WERI-Rb-1 (cell line): ENCODE data around the gene MED31.

Experiments
- DNase-seq: peaks from one replicate; pipeline ENCODE4 v3.0.0-alpha.2; 2020
- H3K27ac ChIP-seq: fragments of 250-450 bp; sonication (Bioruptor Pico); 2 replicates; pipeline ENCODE4 v1.5.1; 2020; ENCODE audit warnings: mild to moderate bottlenecking, moderate library complexity
- H3K27me3 ChIP-seq: fragments of 250-450 bp; sonication (Bioruptor Pico); 2 replicates; pipeline ENCODE4 v1.5.1; 2021; ENCODE audit warnings: mild to moderate bottlenecking, low read depth, moderate library complexity; ENCODE audit not compliant: insufficient read depth, severe bottlenecking
- H3K36me3 ChIP-seq: fragments of 250-450 bp; sonication (Bioruptor Pico); 2 replicates; pipeline ENCODE4 v1.5.1; 2020; ENCODE audit warnings: mild to moderate bottlenecking, moderate library complexity
- H3K4me3 ChIP-seq: 2 replicates; pipeline ENCODE4 v1.5.1; 2011; ENCODE audit warnings: low read depth, mild to moderate bottlenecking, control low read depth, low read length
- H3K9me3 ChIP-seq: fragments of 250-450 bp; sonication (Bioruptor Pico); 2 replicates; pipeline ENCODE4 v1.5.1; 2021; ENCODE audit warnings: mild to moderate bottlenecking, moderate library complexity; ENCODE audit not compliant: severe bottlenecking
- TF ChIP-seq, protein P1 (sequence below): IDR thresholded peaks from 2 replicates; pipeline ENCODE4 v1.5.1; 2011; ENCODE audit warnings: low read depth, mild to moderate bottlenecking, control low read depth, inconsistent platforms, low read length

MED31 gene

DNA sequence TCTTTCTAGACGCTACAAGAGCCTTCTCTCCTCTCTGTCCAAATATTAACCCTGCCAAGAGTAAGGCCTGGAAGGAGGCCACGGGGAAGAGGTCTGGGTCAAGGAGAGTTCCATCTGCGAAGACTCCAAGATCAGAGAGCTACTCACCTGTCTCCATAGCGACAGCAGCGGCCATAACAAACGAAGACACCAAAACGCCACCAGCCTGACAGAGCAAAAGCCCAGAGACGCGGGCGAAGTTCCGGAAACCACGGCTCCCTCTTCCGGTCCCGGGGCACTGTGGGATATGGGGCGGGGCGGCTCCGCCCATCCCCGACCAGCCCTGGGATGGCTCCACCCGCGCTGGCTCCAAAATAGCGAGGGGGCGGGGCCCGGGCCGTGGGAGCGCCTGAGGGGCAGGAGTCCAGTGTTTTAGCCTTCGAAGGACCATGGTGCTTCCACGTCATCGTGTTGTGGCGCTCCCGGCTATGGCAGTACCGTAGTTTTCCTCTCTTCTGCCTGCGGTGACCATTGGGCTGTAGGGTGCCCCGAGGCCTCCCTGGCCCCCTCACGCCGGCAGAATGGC, at the start of gene MED31, which contains the start of gene C17orf100:
Gene MED31, minus strand, starts transcription at position 252 of the 565 bp plus-strand sequence. Its CDS starts 77 bp downstream, at position 175.
Gene C17orf100, plus strand, starts transcription at position 409 of the 565 bp plus-strand sequence. Its CDS starts 152 bp downstream, at position 561.
- Histone ChIP-seq H3K27ac (peak within 1 kb of the TSS; percentile 89), H3K4me3 (peak within 1 kb of the TSS; percentile 86), H3K9me3 (peaks cover 3% of the 10 kb centered on the region), H3K36me3 (peaks cover 20% of the 10 kb centered on the region), H3K27me3 (no peaks in the 10 kb centered on the region)
- peak; percentile 93 for DNase-seq
- TF ChIP-seq, protein P1, sequence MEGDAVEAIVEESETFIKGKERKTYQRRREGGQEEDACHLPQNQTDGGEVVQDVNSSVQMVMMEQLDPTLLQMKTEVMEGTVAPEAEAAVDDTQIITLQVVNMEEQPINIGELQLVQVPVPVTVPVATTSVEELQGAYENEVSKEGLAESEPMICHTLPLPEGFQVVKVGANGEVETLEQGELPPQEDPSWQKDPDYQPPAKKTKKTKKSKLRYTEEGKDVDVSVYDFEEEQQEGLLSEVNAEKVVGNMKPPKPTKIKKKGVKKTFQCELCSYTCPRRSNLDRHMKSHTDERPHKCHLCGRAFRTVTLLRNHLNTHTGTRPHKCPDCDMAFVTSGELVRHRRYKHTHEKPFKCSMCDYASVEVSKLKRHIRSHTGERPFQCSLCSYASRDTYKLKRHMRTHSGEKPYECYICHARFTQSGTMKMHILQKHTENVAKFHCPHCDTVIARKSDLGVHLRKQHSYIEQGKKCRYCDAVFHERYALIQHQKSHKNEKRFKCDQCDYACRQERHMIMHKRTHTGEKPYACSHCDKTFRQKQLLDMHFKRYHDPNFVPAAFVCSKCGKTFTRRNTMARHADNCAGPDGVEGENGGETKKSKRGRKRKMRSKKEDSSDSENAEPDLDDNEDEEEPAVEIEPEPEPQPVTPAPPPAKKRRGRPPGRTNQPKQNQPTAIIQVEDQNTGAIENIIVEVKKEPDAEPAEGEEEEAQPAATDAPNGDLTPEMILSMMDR, result no peak

DNA sequence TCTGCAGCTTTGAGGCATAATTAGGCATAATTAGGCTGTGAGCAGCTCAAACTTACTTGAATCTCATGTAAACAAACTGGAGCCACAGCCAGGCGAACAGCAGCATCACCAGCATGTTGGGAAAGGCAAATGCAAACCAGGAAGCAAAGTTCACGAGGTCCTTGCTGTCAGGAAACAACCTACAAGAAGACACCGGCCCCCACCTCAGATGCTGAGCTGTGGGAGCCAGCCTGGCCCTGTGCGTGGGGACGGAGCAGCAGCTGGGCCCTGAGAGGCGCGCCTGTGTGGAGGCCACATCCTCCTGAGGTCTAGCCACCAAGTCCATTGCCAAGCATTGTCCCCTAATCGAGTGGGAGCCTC, 49.5 kb upstream of the MED31 start:
- no peak for DNase-seq
- TF ChIP-seq, protein P1, result no peak
- no peaks in the 10 kb centered on the region for H3K36me3 ChIP-seq
- H3K9me3 ChIP-seq, result no peaks in the 10 kb centered on the region
- H3K27me3 ChIP-seq, result peaks cover 17% of the 10 kb centered on the region
- H3K27ac ChIP-seq, result no peak overlapping the region
- no peak overlapping the region for H3K4me3 ChIP-seq

DNA sequence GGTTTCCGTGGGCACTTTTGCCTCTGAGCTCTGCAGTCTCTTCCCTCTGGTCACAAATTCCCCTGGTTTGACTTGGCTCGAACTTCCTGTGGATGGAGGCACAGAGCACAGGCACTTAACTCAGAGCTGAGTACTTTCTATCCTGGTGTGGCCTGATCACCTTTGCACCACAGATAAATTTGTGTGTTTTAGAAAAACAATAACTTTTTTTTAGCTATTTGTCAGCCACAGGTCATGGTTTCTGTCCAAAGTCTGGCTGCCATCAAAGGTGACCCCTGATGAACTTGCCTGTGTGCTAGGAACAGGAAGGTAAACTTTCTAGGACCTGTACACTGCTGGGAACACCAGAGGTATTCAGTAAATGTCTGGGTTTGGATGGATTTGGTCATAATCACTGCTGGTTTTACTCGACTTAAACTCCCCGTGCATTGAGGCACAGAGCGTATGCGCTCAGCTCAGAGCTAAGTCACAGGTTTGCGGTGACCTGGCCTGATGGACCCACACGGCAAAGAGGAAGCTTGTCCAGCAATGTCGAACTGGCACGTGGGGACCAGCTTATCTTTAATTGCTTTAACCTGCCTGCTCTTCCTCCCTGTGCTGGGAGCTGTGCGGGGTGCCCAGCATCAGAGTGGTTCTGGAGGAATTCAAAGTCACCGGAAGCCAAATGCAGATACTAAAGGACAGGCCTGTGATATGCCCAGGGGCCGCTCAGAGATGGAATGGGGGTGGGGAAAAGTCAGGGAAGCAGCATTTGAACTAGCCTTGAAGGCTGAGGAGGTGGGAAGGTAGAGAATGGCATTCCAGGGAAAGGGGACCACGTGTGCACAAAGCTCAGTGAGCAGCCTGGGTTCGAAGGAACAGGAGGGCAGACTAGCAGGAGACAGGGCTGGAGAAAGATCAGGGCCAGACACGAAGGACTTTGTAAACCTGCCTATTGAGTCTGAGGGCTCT, 48.9 kb upstream of the MED31 start:
- Histone ChIP-seq H3K4me3 (no peak overlapping the region), H3K36me3 (no peaks in the 10 kb centered on the region), H3K27me3 (peaks cover 20% of the 10 kb centered on the region), H3K9me3 (no peaks in the 10 kb centered on the region), H3K27ac (no peak overlapping the region)
- TF ChIP-seq, protein P1, result no peak
- DNase-seq, result no peak

DNA sequence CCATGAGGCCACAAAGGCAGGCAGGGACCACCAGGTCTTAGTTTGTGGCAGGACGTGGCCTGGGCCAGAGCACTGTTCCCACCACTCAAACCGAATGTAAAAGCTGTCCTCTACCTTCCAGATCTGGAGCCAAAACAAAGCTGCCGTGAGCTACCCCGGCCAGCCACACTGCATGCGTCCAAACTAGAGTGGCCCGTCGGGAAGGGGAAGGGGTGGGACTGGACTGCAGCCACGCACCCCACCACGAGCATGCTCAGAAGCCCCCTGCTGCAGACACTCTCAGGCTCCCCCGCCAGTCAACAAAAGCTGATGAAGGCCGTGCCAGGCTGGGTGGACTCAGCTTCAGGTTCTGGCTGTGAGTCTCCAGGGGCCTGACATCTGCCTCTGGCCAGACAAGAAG, 46.6 kb upstream of the MED31 start:
- Histone ChIP-seq H3K4me3 (no peak overlapping the region), H3K36me3 (no peaks in the 10 kb centered on the region), H3K27me3 (peaks cover 14% of the 10 kb centered on the region), H3K27ac (no peak overlapping the region), H3K9me3 (no peaks in the 10 kb centered on the region)
- TF ChIP-seq, protein P1, result no peak
- DNase-seq, result no peak

DNA sequence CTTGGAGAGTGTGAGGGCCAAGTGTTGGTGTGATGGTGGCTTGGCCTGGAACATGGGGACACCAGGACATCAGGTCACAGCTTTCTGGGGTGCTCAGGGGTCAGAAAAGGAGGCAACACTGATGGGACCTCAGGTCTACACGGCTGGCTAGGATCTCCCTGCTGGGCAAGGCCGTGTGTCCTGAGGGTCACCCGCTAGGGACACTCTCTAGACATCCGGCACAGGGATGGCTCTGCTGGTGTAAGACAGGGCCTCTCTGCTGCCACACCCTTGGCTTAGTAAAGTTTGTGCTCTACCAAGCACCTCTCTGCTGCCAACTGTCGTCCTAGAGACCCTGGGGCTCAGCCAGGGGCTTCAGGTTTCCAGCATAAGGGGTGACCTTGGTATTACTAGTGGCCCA, 45.5 kb upstream of the MED31 start:
- TF ChIP-seq, protein P1, result no peak
- Histone ChIP-seq H3K27me3 (peaks cover 6% of the 10 kb centered on the region), H3K27ac (no peak overlapping the region), H3K9me3 (no peaks in the 10 kb centered on the region), H3K36me3 (no peaks in the 10 kb centered on the region), H3K4me3 (no peak overlapping the region)
- DNase-seq, result no peak
